ENCODE data around the gene GIMAP5.

- TF ChIP-seq CTCF (IDR thresholded peaks at IDR 0.05 in 2 of 3, conservative IDR thresholded peaks at IDR 0.05 in 1 of 3; ENCODE audit: control insufficient read depth in 2 of 3, extremely low read depth in 1 of 3, insufficient read depth in 1 of 3, low read depth in 3 of 3, low read length in 3 of 3), result no peak
- no peak for TF ChIP-seq EP300 (IDR thresholded peaks at IDR 0.05; ENCODE audit: borderline replicate concordance in 1 of 2, control insufficient read depth in 1 of 2, low read depth in 2 of 2, low read length in 2 of 2)
- no peak for TF ChIP-seq TARDBP (IDR thresholded peaks at IDR 0.05; ENCODE audit: borderline replicate concordance)
- no peak for TF ChIP-seq SIN3A (IDR thresholded peaks at IDR 0.05; ENCODE audit: low read depth, low read length)
- TF ChIP-seq PRDM15 (CRISPR knock-in tag; IDR thresholded peaks at IDR 0.05), result no peak
- TF ChIP-seq RELA (IDR thresholded peaks at IDR 0.05; ENCODE audit: borderline replicate concordance, partially characterized antibody), result no peak
- no peak for TF ChIP-seq ZNF274 (IDR thresholded peaks at IDR 0.05; ENCODE audit: insufficient read depth, insufficient read length)
- no peak for TF ChIP-seq MXI1 (IDR thresholded peaks at IDR 0.05; ENCODE audit: low read depth, low read length)
- TF ChIP-seq SMAD1 (IDR thresholded peaks at IDR 0.05; ENCODE audit: low read depth, partially characterized antibody), result no peak
- TF ChIP-seq CUX1 (IDR thresholded peaks at IDR 0.05; ENCODE audit: insufficient replicate concordance, low read depth, low read length), result no peak
These were observed 41.6 kb upstream of the GIMAP5 start for GRCh38 chr7:150695654-150696053.
